ENCODE results near the gene ADGRL3. TPM values are rescaled to one million over a fixed set of nuclear protein-coding genes. Genes with fewer than 3 reads are reported as not detected.

The ADGRL3 gene
- total RNA-seq, 1 donor from 2014 or later = 3.7 TPM

- intact Hi-C loops (cut with DNase I) = no loop called here
- no peak for ATAC-seq
- DNase-seq (ENCODE audit: missing footprints) = no peak
These were observed 356.2 kb downstream of the ADGRL3 start for GRCh38 chr4:61556277-61556676.

DNA sequence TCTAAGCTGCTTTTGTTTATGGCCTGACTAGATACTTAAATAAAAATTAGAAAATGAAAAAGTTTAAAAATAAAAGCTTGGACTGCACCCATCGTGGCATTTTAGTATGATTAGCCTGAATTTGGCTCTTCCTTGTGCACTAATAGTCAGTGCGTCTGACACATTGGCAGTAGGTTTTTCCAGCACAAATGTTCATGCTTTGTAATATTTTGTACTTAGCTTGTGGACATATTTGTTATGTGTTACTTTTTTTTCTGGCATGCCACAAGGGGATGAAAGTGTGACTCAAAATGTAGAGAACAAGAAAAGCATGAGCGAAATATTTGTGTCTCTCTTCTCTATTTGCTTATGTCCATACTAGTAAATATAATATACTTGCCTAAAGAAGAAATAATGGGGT, 359.3 kb downstream of the ADGRL3 start:
- ATAC-seq (no peak), DNase-seq (ENCODE audit: missing footprints) (no peak)
- intact Hi-C loops (cut with DNase I) = no loop called here

DNA sequence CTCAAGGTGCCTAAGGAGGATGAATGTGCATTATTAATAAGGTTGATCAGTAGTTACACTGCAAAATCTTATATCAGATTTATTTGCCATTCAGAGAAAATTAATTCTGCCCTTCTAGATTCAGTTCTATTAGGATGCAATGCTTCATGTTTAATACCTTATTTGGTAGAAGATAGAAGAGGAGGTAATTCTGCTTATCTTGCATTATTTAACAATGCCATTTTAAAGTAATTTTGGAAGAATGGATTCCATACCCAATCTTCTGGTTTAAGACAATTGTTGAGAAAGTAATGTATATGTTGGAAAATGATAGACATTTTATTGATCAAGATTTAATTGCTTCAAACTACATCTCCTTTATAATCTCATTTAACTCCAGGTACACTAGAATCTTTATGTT, 360.9 kb downstream of the ADGRL3 start:
- ATAC-seq (no peak), DNase-seq (ENCODE audit: missing footprints) (no peak)
- intact Hi-C loops (cut with DNase I) = no loop called here

GRCh38 chr4:61571761-61572559, 371.8 kb downstream of the ADGRL3 start:
- DNase-seq (ENCODE audit: missing footprints) = no peak
- intact Hi-C loops (cut with DNase I) = no loop called here
- no peak for ATAC-seq

GRCh38 chr4:61575796-61576195, 375.7 kb downstream of the ADGRL3 start:
- DNase-seq (ENCODE audit: missing footprints) (no peak), ATAC-seq (no peak)
- intact Hi-C loops (cut with DNase I) = no loop called here

DNA sequence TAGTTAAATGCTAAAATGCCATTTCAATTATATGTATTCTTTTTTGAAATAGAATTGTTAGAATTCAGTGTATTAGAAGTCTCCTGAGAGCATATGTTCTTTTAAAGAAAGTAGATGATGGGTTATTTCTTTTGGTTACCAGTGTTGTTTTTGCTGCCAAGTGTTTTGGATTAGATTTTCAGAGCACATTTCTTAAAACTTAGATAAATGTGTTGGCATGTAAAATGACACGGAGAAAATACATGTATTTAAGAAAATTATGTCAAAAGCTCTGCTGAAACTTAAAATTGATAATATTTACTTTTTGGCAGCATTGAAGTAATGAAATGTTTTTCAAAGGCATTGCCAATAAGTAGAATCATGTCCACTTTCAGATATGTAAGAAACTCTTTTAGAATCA, 379.7 kb downstream of the ADGRL3 start:
- DNase-seq (ENCODE audit: missing footprints) (no peak), ATAC-seq (no peak)
- intact Hi-C loops (cut with DNase I) = no loop called here

GRCh38 chr4:61580721-61581377, 380.7 kb downstream of the ADGRL3 start:
- ATAC-seq (no peak), DNase-seq (ENCODE audit: missing footprints) (no peak)
- intact Hi-C loops (cut with DNase I) = no loop called here

DNA sequence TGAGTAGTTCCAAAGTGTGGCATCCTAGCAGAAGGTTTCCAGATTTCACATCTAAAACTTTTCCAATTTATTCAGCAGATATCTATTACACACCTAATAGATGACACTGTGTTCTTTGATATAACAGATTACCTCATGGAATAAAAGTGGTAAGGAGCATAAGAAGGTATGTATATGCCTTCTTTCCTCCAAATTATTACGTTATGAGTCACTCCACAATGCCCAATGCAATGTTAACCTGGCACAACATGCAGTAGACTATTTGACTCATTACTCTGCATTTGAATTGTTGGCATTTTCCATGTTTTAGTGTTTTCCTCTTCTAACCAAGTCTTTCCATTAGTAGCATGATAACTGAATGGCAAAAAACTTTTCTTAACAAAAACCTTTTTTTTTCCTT, 383.6 kb downstream of the ADGRL3 start:
- ATAC-seq = no peak
- intact Hi-C loops (cut with DNase I) = no loop called here
- DNase-seq (ENCODE audit: missing footprints) = no peak

GRCh38 chr4:61588621-61589402, 388.7 kb downstream of the ADGRL3 start:
- intact Hi-C loops (cut with DNase I) = no loop called here
- ATAC-seq (no peak), DNase-seq (ENCODE audit: missing footprints) (no peak)

- DNase-seq (ENCODE audit: missing footprints) (no peak), ATAC-seq (no peak)
- intact Hi-C loops (cut with DNase I) = no loop called here
These were observed 390.8 kb downstream of the ADGRL3 start for GRCh38 chr4:61590881-61591280.

DNA sequence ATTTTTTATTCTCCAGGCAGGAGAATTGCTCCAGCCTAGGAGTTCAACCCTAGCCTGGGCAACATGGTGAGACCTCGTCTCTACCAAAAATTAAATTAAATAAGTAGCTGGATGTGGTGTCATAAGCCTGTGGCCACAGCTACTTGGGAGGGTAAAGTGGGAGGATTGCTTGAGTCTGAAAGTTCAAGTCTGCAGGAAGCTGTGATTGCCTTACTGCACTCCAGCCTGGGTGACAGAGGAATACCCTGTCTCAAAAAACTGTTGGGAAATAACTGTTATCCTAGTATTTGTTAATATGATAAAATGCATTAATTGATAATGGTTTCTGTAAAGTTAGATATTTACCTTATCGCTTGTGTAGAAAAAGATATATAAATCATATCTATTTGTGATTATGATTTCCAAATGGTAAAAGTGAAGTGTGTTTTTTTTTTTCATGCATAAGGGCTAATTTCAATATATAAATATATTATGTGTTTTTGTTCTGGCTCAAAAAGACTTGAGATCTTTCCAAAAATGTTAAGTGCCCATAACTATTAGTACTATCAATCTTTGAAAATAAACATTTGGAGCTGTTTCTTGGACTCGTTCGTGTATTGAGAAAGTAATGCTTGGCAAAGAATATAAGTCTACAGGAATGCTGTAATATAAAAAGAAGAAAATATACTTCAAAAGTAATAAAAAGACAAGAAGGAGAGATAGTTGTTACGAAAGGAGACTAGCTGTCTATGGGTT, 396.6 kb downstream of the ADGRL3 start:
- no peak for ATAC-seq
- no peak for DNase-seq (ENCODE audit: missing footprints)
- intact Hi-C loops (cut with DNase I) = no loop called here

GRCh38 chr4:61603086-61603485, 403.0 kb downstream of the ADGRL3 start:
- DNase-seq (ENCODE audit: missing footprints) (no peak), ATAC-seq (no peak)
- intact Hi-C loops (cut with DNase I) = no loop called here

- DNase-seq (ENCODE audit: missing footprints) (no peak), ATAC-seq (no peak)
- intact Hi-C loops (cut with DNase I) = no loop called here
These were observed 403.9 kb downstream of the ADGRL3 start for GRCh38 chr4:61604054-61604453.

DNA sequence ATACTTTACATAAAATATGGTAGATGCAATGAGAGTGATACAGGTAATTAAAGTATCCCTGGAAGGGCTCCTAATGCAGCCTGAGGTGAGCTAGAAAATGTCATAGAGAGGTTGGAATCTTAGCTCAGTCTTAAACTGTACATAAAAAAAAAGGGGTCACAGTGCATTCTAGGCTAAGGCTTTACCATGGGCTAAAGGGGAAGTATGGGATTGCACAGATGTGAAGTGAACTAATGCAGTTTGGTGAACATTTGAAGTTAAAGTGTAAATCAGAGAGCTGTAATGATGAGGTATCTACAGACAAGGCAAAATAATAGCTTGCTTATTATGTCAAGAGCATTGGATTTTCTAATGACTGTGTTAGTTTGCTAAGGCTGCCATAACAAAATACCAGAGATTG, 405.9 kb downstream of the ADGRL3 start:
- ATAC-seq (no peak), DNase-seq (ENCODE audit: missing footprints) (no peak)
- intact Hi-C loops (cut with DNase I) = no loop called here

DNA sequence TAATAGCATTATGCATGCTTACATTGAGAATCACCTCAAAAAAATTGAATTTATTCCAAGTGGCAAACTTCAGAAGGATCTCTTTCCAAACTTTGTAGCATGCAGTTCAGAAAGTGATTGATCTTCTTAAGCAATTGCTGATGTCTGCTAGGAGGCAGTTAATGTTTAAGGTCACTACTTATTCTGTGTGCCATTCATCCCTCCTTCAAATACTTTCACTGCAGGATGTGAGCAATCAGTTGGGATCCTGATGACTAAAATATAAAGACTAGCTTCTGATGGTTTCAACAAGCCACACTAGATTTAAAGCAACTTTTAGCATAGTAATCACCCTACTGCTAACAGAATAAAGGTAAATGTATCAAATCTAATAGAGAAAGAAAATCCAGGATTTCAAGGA, 414.1 kb downstream of the ADGRL3 start:
- DNase-seq (ENCODE audit: missing footprints) (no peak), ATAC-seq (no peak)
- intact Hi-C loops (cut with DNase I) = no loop called here

DNA sequence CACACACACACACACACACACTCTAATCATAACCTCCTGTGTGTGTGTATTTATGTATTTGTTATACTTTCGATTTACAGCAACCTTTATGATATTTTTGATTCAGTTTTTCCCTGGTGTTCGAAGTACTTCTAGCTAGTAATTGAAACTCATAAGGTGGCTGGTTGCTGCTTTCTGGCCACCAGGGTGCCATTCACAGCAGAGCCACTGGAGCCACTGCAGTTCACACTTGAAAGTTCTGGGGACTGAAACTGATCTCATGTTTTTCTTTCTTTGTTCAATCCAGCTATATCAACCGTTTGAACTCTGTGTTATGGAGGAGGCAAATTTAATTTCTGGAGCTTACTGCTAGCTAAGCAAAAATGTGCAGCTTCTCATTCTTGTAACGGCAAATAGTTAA, 419.4 kb downstream of the ADGRL3 start:
- intact Hi-C loops (cut with DNase I) = no loop called here
- ATAC-seq = no peak
- DNase-seq (ENCODE audit: missing footprints) = no peak

- no peak for ATAC-seq
- no peak for DNase-seq (ENCODE audit: missing footprints)
- intact Hi-C loops (cut with DNase I) = no loop called here
These were observed 428.2 kb downstream of the ADGRL3 start for GRCh38 chr4:61628282-61628681.

DNA sequence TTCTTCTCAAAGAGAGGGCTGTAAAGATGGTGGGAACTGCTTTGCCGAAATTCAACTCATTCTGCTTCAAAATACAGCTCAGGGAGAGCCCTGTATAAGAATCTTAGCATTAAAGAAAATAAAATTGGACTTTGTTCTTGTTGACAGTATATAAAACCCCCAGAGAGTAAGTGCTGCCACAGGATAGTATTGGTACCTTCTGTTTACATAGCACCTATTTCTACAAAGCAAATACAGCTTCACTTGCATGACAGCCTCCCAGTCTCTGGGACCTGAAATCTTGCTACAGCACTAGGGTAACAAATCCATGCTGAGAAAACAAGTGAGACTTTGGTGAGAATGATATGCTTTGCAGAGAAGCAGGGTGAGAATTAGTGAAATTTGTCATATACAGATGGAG, 428.6 kb downstream of the ADGRL3 start:
- intact Hi-C loops (cut with DNase I) = no loop called here
- no peak for DNase-seq (ENCODE audit: missing footprints)
- no peak for ATAC-seq

DNA sequence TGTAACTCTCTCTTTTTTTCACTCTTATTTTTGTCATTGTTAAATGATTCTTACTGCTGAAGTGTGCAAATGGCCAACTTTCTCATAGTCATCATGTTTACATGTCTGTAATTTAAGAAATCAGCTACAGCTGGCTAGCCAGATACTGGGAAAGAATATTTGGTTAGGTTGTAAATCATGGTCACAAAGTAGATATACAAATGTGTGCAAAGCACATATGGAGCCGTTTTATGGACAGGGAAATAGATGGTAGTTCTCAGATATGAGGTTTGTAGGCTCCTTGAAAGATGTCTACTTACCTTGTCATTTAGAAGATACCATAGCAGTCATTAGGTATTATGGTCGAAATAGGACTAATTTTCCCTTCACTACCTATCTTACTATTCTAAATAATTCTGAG, 430.4 kb downstream of the ADGRL3 start:
- DNase-seq (ENCODE audit: missing footprints) (no peak), ATAC-seq (no peak)
- intact Hi-C loops (cut with DNase I) = no loop called here
